Neuronal stem cell (in vitro differentiated cells): ENCODE results near the gene FANCG.

Experiments
- DNase-seq: peaks from one replicate; pipeline ENCODE4 v3.0.0-alpha.2; 2013; ENCODE audit warnings: low spot score
- H2AFZ ChIP-seq: one replicate; pipeline ENCODE4 v1.6.1; 2013; ENCODE audit warnings: mild to moderate bottlenecking, low read length, inconsistent platforms
- H2AK5ac ChIP-seq: 2 replicates; pipeline ENCODE4 v1.6.1; 2013; ENCODE audit warnings: low read depth, mild to moderate bottlenecking, inconsistent platforms, low read length, moderate library complexity, mixed read lengths
- H2BK120ac ChIP-seq: 2 replicates; pipeline ENCODE4 v1.6.1; 2013; ENCODE audit warnings: low read depth, mild to moderate bottlenecking, inconsistent platforms, low read length, moderate library complexity, mixed read lengths
- H2BK12ac ChIP-seq: one replicate; pipeline ENCODE4 v1.6.1; 2013; ENCODE audit warnings: low read length, inconsistent platforms
- H2BK15ac ChIP-seq: 2 replicates; pipeline ENCODE4 v1.6.1; 2013; ENCODE audit warnings: mild to moderate bottlenecking, low read length, inconsistent platforms, mixed read lengths
- H2BK5ac ChIP-seq: one replicate; pipeline ENCODE4 v1.6.1; 2013; ENCODE audit warnings: inconsistent platforms, mild to moderate bottlenecking, low read length, moderate library complexity
- H3K14ac ChIP-seq: one replicate; pipeline ENCODE4 v1.6.1; 2013; ENCODE audit warnings: low read length, inconsistent platforms
- H3K18ac ChIP-seq: 2 replicates; pipeline ENCODE4 v1.6.1; 2013; ENCODE audit warnings: low read length, inconsistent platforms
- H3K23ac ChIP-seq: 2 replicates; pipeline ENCODE4 v1.6.1; 2013; ENCODE audit warnings: low read depth, mild to moderate bottlenecking, mixed read lengths, low read length, inconsistent platforms; ENCODE audit not compliant: poor library complexity
- H3K27ac ChIP-seq: replicated peaks from 3 replicates; pipeline ENCODE4 v1.5.1; 2013; ENCODE audit warnings: low read length, inconsistent platforms
- H3K27me3 ChIP-seq, 3 experiments: 2 replicates each; pipeline ENCODE4 v1.6.1; 2013; ENCODE audit warnings: low read length in 3 of 3, mild to moderate bottlenecking in 2 of 3, inconsistent platforms in 1 of 3, low read depth in 1 of 3, mixed read lengths in 1 of 3, moderate library complexity in 1 of 3; ENCODE audit not compliant: control insufficient read depth in 3 of 3, insufficient read depth in 3 of 3
- H3K36me3 ChIP-seq, 2 donors: replicated peaks in 1 of 2; 2 replicates each; pipeline ENCODE4 v1.6.1; 2013; ENCODE audit warnings: low read length in 2 of 2; ENCODE audit not compliant: control insufficient read depth in 2 of 2, insufficient read depth in 2 of 2
- H3K4ac ChIP-seq: 2 replicates; pipeline ENCODE4 v1.6.1; 2013; ENCODE audit warnings: inconsistent platforms, mild to moderate bottlenecking, low read length, moderate library complexity
- H3K4me1 ChIP-seq, 2 donors: 1 replicate in 1 of 2; 2 replicates in 1 of 2; pipeline ENCODE4 v1.6.1; 2013; ENCODE audit warnings: low read length in 2 of 2, low read depth in 1 of 2; ENCODE audit not compliant: control insufficient read depth in 2 of 2, insufficient read depth in 1 of 2
- H3K4me2 ChIP-seq: one replicate; pipeline ENCODE4 v1.6.1; 2013; ENCODE audit warnings: mild to moderate bottlenecking, low read length, inconsistent platforms; ENCODE audit not compliant: insufficient read depth, poor library complexity, severe bottlenecking
- H3K4me3 ChIP-seq, 2 donors: 2 replicates each; pipeline ENCODE4 v1.5.1; 2013; ENCODE audit warnings: low read length in 2 of 2, mild to moderate bottlenecking in 2 of 2, inconsistent platforms in 1 of 2, moderate library complexity in 1 of 2
- H3K79me1 ChIP-seq: one replicate; pipeline ENCODE4 v1.6.1; 2013; ENCODE audit warnings: low read depth, mild to moderate bottlenecking, inconsistent platforms, low read length, moderate library complexity
- H3K9ac ChIP-seq: one replicate; pipeline ENCODE4 v1.6.1; 2013; ENCODE audit warnings: mild to moderate bottlenecking, low read depth, low read length, inconsistent platforms; ENCODE audit not compliant: poor library complexity
- H3K9me3 ChIP-seq, 2 donors: replicated peaks in 1 of 2; 2 replicates each; pipeline versions ENCODE3 to v1.6.1; 2013; ENCODE audit warnings: low read length in 2 of 2, mild to moderate bottlenecking in 2 of 2, inconsistent platforms in 1 of 2, low read depth in 1 of 2, mixed read lengths in 1 of 2, moderate library complexity in 1 of 2; ENCODE audit not compliant: control insufficient read depth in 2 of 2, insufficient read depth in 1 of 2
- H4K8ac ChIP-seq: one replicate; pipeline ENCODE4 v1.6.1; 2013; ENCODE audit warnings: low read depth, mild to moderate bottlenecking, inconsistent platforms, low read length, moderate library complexity
- H4K91ac ChIP-seq: one replicate; pipeline ENCODE4 v1.6.1; 2013; ENCODE audit warnings: low read length, low read depth, mild to moderate bottlenecking, inconsistent platforms; ENCODE audit not compliant: poor library complexity
- WGBS, 2 donors: extraction: QIAGEN DNeasy Blood & Tissue Kit; methylation state at CpG; one replicate each; pipeline ENCODE4 v1.1.7; 2013; ENCODE audit warnings: missing lambda C conversion rate in 2 of 2, mixed read lengths in 1 of 2; ENCODE audit not compliant: insufficient read length in 2 of 2, insufficient replicate concordance in 1 of 2; ENCODE audit errors: extremely low coverage in 2 of 2; 5-methylcytosine and 5-hydroxymethylcytosine counted together

Gene FANCG

DNA sequence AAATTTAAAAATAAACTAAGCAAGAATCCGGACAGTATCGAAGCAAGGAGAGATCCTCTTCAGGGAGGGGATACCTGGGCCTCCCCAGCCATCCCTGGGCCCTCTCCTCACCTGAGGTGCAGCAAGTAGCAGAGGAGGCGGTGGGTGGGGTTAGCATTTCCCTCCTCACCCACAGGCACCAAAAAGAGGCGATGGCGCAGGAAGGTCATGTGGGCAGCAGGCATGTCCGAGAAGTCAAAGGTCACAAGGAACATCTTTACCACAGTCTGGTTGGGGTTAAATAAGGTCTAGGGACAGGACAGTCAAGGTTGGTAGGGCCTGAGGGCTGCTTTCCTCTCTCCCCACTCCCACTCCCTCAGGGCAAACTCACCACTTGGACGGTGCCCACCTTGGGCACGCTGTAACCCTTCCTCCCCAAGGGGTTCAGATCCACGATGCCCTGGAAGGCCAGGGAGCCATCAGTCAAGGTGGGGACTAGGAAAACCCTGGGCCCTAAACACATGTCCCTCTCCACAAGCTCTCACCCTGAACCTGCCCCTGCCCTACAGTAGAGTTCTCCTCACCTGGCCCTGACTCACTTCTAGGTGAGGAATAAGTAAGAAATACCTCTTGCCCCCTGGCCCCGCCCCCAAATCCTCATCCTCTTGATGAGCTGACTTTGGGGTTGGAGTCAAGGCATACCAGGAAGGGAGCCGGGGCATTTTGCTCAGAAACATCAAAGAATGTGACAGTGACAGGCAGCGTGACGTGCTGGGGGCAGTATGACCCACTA lies 26.0 kb upstream of the FANCG start:
- Histone ChIP-seq H2AK5ac (no peak overlapping the region), H3K4ac (no peak overlapping the region), H2AFZ (no peak overlapping the region), H3K9me3 (no peaks in the 10 kb centered on the region), H3K27me3 (no peaks in the 10 kb centered on the region), H3K4me2 (no peak overlapping the region), H4K8ac (no peak overlapping the region), H2BK15ac (no peak overlapping the region), H3K27ac (no peak overlapping the region), H3K36me3 (peaks cover 37 to 64% of the 10 kb centered on the region in 2 donors), H2BK12ac (no peak overlapping the region), H3K9ac (no peak overlapping the region), H3K23ac (no peak overlapping the region), H3K4me1 (peaks cover 18 to 21% of the 10 kb centered on the region in 2 donors), H4K91ac (no peak overlapping the region), H2BK5ac (no peak overlapping the region), H3K14ac (no peak overlapping the region), H2BK120ac (no peak overlapping the region), H3K79me1 (peaks cover 13% of the 10 kb centered on the region), H3K18ac (no peak overlapping the region), H3K4me3 (no peak overlapping the region)
- no peak for DNase-seq
- no CpG with 5 or more reads among the region's 13 CpGs for WGBS, 2 donors

DNA sequence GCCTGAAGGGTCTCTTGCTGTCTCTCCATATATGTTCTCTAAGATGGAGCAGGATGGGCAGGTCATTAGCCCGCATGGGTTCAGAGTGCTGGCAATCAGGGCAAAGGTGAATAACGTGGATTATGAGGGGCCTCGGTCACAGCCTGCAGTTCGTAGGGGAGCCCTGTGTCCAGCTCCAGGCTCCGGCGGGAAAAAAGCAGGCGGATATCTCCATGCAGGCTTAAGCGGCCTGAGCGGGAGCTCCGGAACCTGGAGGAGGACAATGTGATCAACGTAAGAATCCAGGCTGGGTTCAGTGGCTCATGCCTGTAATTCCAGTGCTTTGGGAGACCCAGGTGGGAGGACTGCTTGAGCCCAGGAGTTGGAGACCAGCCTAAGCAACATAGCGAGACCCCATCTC lies 25.4 kb upstream of the FANCG start:
- Histone ChIP-seq H3K14ac (no peak overlapping the region), H3K9ac (no peak overlapping the region), H3K27ac (no peak overlapping the region), H3K18ac (no peak overlapping the region), H2BK15ac (no peak overlapping the region), H3K9me3 (no peaks in the 10 kb centered on the region), H2BK5ac (no peak overlapping the region), H3K4me1 (peaks cover 14 to 17% of the 10 kb centered on the region in 2 donors), H2BK12ac (no peak overlapping the region), H3K36me3 (peaks cover 42 to 71% of the 10 kb centered on the region in 2 donors), H3K4ac (no peak overlapping the region), H2AFZ (no peak overlapping the region), H3K27me3 (no peaks in the 10 kb centered on the region), H3K4me3 (no peak overlapping the region), H3K23ac (no peak overlapping the region), H2AK5ac (no peak overlapping the region), H4K8ac (no peak overlapping the region), H4K91ac (no peak overlapping the region), H3K79me1 (peaks cover 8% of the 10 kb centered on the region), H2BK120ac (no peak overlapping the region), H3K4me2 (no peak overlapping the region)
- no peak for DNase-seq
- WGBS, 2 donors = no CpG with 5 or more reads among the region's 12 CpGs

DNA sequence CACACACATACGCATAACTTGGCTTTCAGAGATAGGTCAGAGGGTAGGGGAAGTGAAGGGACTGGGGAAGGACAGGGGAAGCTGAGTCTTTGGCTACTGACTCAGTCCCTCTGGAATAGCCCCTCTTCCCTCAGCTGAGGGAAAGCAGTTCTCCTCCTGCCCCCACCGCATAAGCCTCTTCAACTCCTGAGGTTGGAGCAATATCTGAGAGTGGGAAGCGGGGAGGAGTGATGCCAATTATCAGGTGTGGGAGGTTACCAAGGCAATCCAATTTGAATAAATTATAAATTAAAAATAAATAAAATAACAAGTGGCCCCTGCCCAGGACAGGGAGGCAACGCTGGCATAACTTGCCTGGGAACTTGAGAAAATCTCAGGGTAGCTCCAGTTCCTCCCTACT lies 24.8 kb upstream of the FANCG start:
- Histone ChIP-seq H2BK12ac (no peak overlapping the region), H3K23ac (no peak overlapping the region), H2AK5ac (no peak overlapping the region), H2BK5ac (no peak overlapping the region), H3K4me2 (no peak overlapping the region), H2AFZ (no peak overlapping the region), H3K4me1 (peaks cover 14 to 17% of the 10 kb centered on the region in 2 donors), H3K14ac (no peak overlapping the region), H2BK15ac (no peak overlapping the region), H4K91ac (peak overlapping the region; percentile 50), H3K36me3 (peaks cover 44 to 76% of the 10 kb centered on the region in 2 donors), H3K9me3 (no peaks in the 10 kb centered on the region), H3K79me1 (peaks cover 8% of the 10 kb centered on the region), H3K18ac (no peak overlapping the region), H3K4ac (no peak overlapping the region), H3K4me3 (peak overlapping the region; percentile 50 to 80), H3K27me3 (no peaks in the 10 kb centered on the region), H4K8ac (no peak overlapping the region), H2BK120ac (no peak overlapping the region), H3K9ac (no peak overlapping the region), H3K27ac (peak overlapping the region; percentile 53)
- WGBS, 2 donors = no CpG with 5 or more reads among the region's 4 CpGs
- no peak for DNase-seq

DNA sequence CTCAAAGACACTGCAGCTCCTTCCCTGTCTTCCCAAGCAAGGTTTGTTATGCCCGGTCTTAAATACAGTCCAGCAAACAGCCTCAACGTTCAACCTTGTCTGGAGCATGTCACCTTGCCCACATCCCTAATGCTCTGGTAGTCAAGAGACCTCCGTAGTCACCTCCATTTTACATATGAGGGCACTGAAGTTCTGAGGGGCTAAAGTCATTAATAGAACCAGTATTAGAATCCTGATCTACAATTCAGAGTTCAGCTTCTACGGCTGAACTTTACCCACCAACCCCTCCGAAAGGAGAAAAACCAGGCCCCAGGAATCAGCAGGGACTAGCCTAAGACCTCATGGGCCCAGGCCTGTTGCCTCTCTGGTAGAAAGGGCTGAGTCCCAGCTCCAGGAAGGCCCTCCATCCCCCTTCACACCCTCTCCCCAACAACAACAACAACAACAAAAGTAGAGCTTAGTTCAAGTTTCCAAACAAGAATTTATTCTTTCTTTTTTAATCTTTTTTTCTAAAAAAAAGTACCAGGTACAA lies 24.0 kb upstream of the FANCG start:
- H3K79me1 ChIP-seq = peaks cover 8% of the 10 kb centered on the region
- peaks cover 43 to 74% of the 10 kb centered on the region in 2 donors for H3K36me3 ChIP-seq
- H3K14ac ChIP-seq = no peak overlapping the region
- no peak overlapping the region for H4K91ac ChIP-seq
- no peak overlapping the region for H2AK5ac ChIP-seq
- H4K8ac ChIP-seq = no peak overlapping the region
- no peak overlapping the region for H2BK120ac ChIP-seq
- H3K9me3 ChIP-seq = no peaks in the 10 kb centered on the region
- peak overlapping the region; percentile 76 for H3K4me2 ChIP-seq
- H2BK15ac ChIP-seq = no peak overlapping the region
- peak overlapping the region; percentile 91 for H3K27ac ChIP-seq
- no peak overlapping the region for H3K23ac ChIP-seq
- peak overlapping the region; percentile 80 to 84 for H3K4me3 ChIP-seq
- H3K4me1 ChIP-seq = peaks cover 14 to 17% of the 10 kb centered on the region in 2 donors
- H3K4ac ChIP-seq = no peak overlapping the region
- H3K18ac ChIP-seq = no peak overlapping the region
- H3K9ac ChIP-seq = no peak overlapping the region
- no peak overlapping the region for H2BK5ac ChIP-seq
- no peaks in the 10 kb centered on the region for H3K27me3 ChIP-seq
- no peak for DNase-seq
- no peak overlapping the region for H2BK12ac ChIP-seq
- WGBS, 2 donors = no CpG with 5 or more reads among the region's 5 CpGs
- no peak overlapping the region for H2AFZ ChIP-seq
